ENCODE measurements around the gene CCDC110. TPM values are rescaled to one million over a fixed set of nuclear protein-coding genes. Genes with fewer than 3 reads are reported as not detected.

Gene CCDC110
- total RNA-seq, 4 donors from 2014 or later = 6.8 to 22.1 (median 10.4) TPM

GRCh38 chr4:185412412-185412811, 59.1 kb downstream of the CCDC110 start:
- Histone ChIP-seq H3K4me3 (replicated peaks in 1 of 3) (no peak overlapping the region), H3K27me3 (no peaks in the 10 kb centered on the region), H3K36me3 (peaks cover 0 to 20% of the 10 kb centered on the region in 2 donors), H3K4me1 (peaks cover 6 to 10% of the 10 kb centered on the region in 2 donors), H3K9me3 (no peaks in the 10 kb centered on the region), H3K27ac (peak overlapping the region in 1 of 3 donors; percentile 25)
- intact Hi-C loops (cut with DNase I) = no loop called here
- no peak for DNase-seq
- TF ChIP-seq, protein P1, sequence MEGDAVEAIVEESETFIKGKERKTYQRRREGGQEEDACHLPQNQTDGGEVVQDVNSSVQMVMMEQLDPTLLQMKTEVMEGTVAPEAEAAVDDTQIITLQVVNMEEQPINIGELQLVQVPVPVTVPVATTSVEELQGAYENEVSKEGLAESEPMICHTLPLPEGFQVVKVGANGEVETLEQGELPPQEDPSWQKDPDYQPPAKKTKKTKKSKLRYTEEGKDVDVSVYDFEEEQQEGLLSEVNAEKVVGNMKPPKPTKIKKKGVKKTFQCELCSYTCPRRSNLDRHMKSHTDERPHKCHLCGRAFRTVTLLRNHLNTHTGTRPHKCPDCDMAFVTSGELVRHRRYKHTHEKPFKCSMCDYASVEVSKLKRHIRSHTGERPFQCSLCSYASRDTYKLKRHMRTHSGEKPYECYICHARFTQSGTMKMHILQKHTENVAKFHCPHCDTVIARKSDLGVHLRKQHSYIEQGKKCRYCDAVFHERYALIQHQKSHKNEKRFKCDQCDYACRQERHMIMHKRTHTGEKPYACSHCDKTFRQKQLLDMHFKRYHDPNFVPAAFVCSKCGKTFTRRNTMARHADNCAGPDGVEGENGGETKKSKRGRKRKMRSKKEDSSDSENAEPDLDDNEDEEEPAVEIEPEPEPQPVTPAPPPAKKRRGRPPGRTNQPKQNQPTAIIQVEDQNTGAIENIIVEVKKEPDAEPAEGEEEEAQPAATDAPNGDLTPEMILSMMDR (IDR thresholded peaks at IDR 0.05) = no peak
- no peak for TF ChIP-seq POLR2A (IDR thresholded peaks at IDR 0.05)
- WGBS, 2 donors = 84 to 89% methylated on average over 5 of the region's 5 CpGs

GRCh38 chr4:185411849-185412248, 59.7 kb downstream of the CCDC110 start:
- TF ChIP-seq POLR2A (IDR thresholded peaks at IDR 0.05) = no peak
- TF ChIP-seq, protein P1 (IDR thresholded peaks at IDR 0.05) = no peak
- intact Hi-C loops (cut with DNase I) = no loop called here
- Histone ChIP-seq H3K27me3 (no peaks in the 10 kb centered on the region), H3K4me3 (replicated peaks in 1 of 3) (no peak overlapping the region), H3K4me1 (peaks cover 6 to 10% of the 10 kb centered on the region in 2 donors), H3K36me3 (peaks cover 0 to 15% of the 10 kb centered on the region in 2 donors), H3K27ac (peak overlapping the region in 1 of 3 donors; percentile 25), H3K9me3 (no peaks in the 10 kb centered on the region)
- DNase-seq = no peak
- WGBS, 2 donors = 81 to 86% methylated on average over 5 of the region's 5 CpGs

GRCh38 chr4:185408432-185408831, 63.1 kb downstream of the CCDC110 start:
- Histone ChIP-seq H3K4me3 (replicated peaks in 1 of 3) (no peak overlapping the region), H3K9me3 (no peaks in the 10 kb centered on the region), H3K36me3 (peaks cover 4 to 20% of the 10 kb centered on the region in 2 donors), H3K4me1 (peaks cover 5 to 10% of the 10 kb centered on the region in 2 donors), H3K27ac (no peak overlapping the region), H3K27me3 (no peaks in the 10 kb centered on the region)
- TF ChIP-seq, protein P1 (IDR thresholded peaks at IDR 0.05) = no peak
- TF ChIP-seq POLR2A (IDR thresholded peaks at IDR 0.05) = no peak
- WGBS, 2 donors = 95 to 96% methylated on average over 2 of the region's 2 CpGs
- DNase-seq = no peak
- intact Hi-C loops (cut with DNase I) = no loop called here

GRCh38 chr4:185405296-185405999, 66.1 kb downstream of the CCDC110 start:
- Histone ChIP-seq H3K27me3 (no peaks in the 10 kb centered on the region), H3K4me1 (no peaks in the 10 kb centered on the region), H3K36me3 (peaks cover 12 to 23% of the 10 kb centered on the region in 2 donors), H3K9me3 (no peaks in the 10 kb centered on the region), H3K4me3 (replicated peaks in 1 of 3) (no peak overlapping the region), H3K27ac (no peak overlapping the region)
- TF ChIP-seq, protein P1 (IDR thresholded peaks at IDR 0.05) = no peak
- TF ChIP-seq POLR2A (IDR thresholded peaks at IDR 0.05) = no peak
- intact Hi-C loops (cut with DNase I) = no loop called here
- DNase-seq = no peak
- 93 to 95% methylated on average over 6 of the region's 6 CpGs for WGBS, 2 donors

DNA sequence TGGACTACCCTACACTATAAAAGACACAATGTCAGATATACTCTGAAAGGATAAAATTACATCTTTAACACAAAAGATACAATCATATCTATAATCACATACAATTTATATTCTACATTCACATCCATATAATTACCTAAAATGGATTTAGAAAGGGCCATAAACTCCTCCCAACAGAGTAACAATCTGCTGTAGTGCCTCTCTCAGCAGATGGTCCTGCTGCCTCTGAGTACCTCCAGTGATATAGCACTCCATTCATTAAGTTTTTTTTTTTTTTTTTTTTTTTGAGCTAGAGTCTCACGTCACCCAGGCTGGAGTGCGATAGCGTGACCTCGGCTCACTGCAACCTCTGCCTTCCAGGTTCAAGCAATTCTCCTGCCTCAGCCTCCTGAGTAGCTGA, 67.5 kb downstream of the CCDC110 start:
- Histone ChIP-seq H3K27me3 (no peaks in the 10 kb centered on the region), H3K36me3 (peaks cover 15 to 29% of the 10 kb centered on the region in 2 donors), H3K4me3 (replicated peaks in 1 of 3) (no peak overlapping the region), H3K27ac (no peak overlapping the region), H3K9me3 (no peaks in the 10 kb centered on the region), H3K4me1 (no peaks in the 10 kb centered on the region)
- DNase-seq = no peak
- intact Hi-C loops (cut with DNase I) = no loop called here
- WGBS, 2 donors = 98 to 99% methylated on average over 4 of the region's 4 CpGs
- no peak for TF ChIP-seq POLR2A (IDR thresholded peaks at IDR 0.05)
- TF ChIP-seq, protein P1 (IDR thresholded peaks at IDR 0.05) = no peak
